Effector memory CD4-positive, alpha-beta T cell (primary cell): Measurements from ENCODE around the gene GP9.

Experiments
- DNase-seq, 3 donors: peaks; one replicate each; pipeline ENCODE4 v3.0.0-alpha.2; 2020
- H3K27ac ChIP-seq: 2 replicates; pipeline ENCODE4 v1.7.0; 2013; ENCODE audit warnings: mild to moderate bottlenecking, low read length, moderate library complexity; ENCODE audit not compliant: insufficient read depth, poor library complexity, severe bottlenecking
- H3K27me3 ChIP-seq: replicated peaks from 2 replicates; pipeline ENCODE4 v1.7.0; 2013; ENCODE audit warnings: mild to moderate bottlenecking, low read length; ENCODE audit not compliant: insufficient read depth, control insufficient read depth, poor library complexity, severe bottlenecking
- H3K36me3 ChIP-seq: 2 replicates; pipeline ENCODE4 v1.7.0; 2013; ENCODE audit warnings: mild to moderate bottlenecking, low read length, moderate library complexity; ENCODE audit not compliant: control insufficient read depth, insufficient read depth
- H3K4me1 ChIP-seq: 2 replicates; pipeline ENCODE4 v1.7.0; 2013; ENCODE audit warnings: low read length, mild to moderate bottlenecking; ENCODE audit not compliant: control insufficient read depth, insufficient read depth, poor library complexity, severe bottlenecking
- H3K4me3 ChIP-seq: 2 replicates; pipeline ENCODE4 v1.7.0; 2013; ENCODE audit warnings: low read length, low read depth, mild to moderate bottlenecking; ENCODE audit not compliant: insufficient read depth, poor library complexity, severe bottlenecking
- H3K9me3 ChIP-seq: 2 replicates; pipeline ENCODE4 v1.7.0; 2013; ENCODE audit warnings: mild to moderate bottlenecking, low read length, moderate library complexity; ENCODE audit not compliant: control insufficient read depth

The GP9 gene

DNA sequence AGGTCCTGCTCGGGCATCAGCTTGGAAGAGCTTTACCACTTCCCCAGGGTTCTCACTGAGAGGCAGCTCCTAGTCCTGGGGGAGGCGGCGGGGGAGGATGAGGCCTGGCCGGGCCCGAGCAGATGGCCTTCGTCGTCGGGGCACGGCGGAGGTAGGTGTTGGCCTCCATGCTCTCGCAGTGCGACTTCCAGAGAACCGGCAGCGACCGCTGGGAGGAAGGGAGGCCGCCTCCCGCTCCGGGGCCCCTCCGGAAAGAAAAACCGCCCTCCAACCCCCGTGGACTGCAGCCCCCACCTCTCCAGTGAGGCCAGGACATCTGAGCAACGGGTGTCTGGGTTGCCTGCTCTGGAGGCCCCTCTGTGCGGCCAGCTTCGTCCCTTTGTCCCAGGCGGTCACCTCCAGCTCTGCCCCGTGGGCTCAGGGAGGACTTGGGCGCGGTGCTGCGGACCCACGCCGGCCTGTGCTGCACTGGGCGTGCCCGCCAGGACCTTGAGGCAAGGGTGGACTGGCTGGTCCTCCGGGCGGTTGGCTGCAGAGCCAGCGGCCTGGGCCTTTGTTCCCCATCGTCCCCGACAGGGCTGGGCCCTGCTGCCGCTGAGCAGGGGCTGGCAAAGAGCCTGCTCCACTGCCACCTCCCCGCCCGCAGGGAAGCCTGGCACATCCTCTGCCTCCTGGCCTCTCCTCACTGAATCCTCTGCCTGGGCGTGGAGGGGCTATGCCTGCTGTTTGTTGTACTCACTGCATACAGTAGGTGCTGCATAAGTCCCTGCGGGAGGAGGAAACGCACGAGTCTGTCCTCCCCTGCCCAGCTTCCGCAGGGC is 13.6 kb upstream of the GP9 start:
- no peak overlapping the region for H3K27ac ChIP-seq
- H3K9me3 ChIP-seq, result no peaks in the 10 kb centered on the region
- no peaks in the 10 kb centered on the region for H3K27me3 ChIP-seq
- H3K36me3 ChIP-seq, result no peaks in the 10 kb centered on the region
- no peak overlapping the region for H3K4me3 ChIP-seq
- peaks cover 5% of the 10 kb centered on the region for H3K4me1 ChIP-seq
- no peak for DNase-seq

DNA sequence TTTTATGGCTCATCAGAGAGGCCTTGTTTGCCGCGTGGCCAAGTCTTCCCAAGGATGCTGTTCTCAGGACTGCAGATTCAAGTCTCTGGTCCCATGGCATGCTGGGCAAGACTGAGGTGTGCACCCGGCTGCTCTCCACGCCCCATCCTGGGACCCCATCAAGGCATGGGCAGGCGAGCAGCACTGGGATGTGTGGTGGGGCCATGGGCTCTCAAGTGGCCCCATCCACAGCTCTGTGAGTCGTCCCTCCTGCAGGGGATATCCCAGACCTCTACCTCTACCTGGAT is 13.1 kb upstream of the GP9 start:
- H3K9me3 ChIP-seq, result no peaks in the 10 kb centered on the region
- H3K4me3 ChIP-seq, result no peak overlapping the region
- no peaks in the 10 kb centered on the region for H3K27me3 ChIP-seq
- no peak for DNase-seq
- no peaks in the 10 kb centered on the region for H3K36me3 ChIP-seq
- peaks cover 5% of the 10 kb centered on the region for H3K4me1 ChIP-seq
- H3K27ac ChIP-seq, result no peak overlapping the region

DNA sequence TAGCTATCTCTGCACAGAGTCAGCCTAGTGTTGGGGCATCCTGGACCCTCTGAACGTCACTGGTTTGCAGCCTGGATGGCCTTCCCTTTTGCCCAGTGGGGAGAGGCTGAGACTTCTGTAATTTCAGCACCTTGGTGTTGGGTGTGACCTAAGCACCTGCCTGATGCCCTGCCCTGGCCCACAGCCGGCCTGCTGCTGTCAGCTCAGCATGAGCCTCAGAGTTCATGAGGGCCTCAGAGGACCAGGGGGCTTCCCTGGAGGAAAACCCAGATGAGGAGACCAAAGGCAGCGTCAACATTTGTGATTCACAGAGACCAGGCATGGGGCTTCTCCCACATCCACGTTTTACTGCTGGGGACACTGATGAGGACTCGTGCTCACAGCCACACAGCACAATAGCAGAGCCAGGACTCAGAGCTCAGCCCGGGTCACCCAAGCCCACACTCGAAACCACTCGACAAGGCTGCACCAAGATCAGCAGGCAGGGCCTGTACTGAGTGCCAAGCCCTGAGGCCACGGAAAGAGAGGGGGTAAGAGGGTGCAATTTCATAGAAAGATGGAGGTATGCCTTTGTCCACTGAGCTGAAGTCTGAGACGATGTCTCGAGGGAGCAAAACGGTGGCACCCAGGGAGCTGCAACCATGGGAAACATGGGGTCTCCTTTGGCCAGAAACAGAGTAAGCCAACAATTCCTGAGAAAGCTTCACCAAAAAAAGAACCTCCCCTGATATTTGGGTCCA is 9.9 kb upstream of the GP9 start:
- H3K36me3 ChIP-seq, result no peaks in the 10 kb centered on the region

DNA sequence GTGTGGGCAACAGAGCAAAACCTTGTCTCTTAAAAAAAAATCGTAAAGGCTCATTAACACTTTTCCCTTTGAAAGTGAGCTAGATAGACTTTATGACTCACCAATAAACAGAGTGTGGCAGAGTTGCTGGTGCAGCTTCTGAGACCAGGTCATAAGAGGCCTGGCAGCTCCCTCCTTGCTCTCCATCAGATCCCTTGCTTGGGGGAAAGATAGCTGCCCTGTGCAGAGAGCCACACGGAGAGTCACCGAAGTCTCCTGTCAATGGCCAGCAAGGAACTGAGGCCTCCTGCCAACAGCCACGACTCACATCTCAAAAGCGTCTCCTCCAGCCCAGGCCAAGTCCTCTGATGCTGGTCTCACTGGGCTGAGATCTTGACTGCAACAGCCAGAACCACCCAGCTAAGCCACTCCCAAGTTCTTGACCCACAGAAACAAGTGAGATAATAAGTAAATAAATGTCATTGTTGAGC is 8.7 kb upstream of the GP9 start:
- Histone ChIP-seq H3K4me1 (peaks cover 6% of the 10 kb centered on the region), H3K27ac (no peak overlapping the region), H3K27me3 (no peaks in the 10 kb centered on the region), H3K36me3 (no peaks in the 10 kb centered on the region), H3K9me3 (no peaks in the 10 kb centered on the region), H3K4me3 (no peak overlapping the region)
- DNase-seq, result no peak

More for the DNA sequence above, 9.9 kb upstream of the GP9 start:
- H3K4me1 ChIP-seq, result peaks cover 11% of the 10 kb centered on the region
- no peaks in the 10 kb centered on the region for H3K27me3 ChIP-seq
- no peak overlapping the region for H3K4me3 ChIP-seq
- no peak overlapping the region for H3K27ac ChIP-seq
- H3K9me3 ChIP-seq, result no peaks in the 10 kb centered on the region
- DNase-seq, result no peak

DNA sequence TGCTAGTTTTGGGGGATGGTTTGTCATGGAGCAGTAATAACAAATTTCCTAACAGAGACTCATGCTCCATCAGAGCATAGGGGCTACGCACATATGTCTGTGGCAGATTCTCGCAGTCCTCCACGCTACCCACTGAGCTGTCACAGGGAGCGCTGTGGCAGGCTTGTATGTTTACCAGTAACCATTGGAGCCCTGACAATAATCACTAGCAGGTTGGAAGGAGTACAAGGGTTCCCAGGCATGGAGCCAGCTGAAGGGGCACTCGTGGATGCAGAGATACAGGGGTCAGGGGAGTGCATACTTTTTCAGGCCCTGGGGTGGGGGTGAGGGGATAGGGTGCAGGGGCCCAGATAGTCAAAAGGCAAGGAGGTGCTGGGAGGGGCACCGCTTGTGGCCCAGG is 7.9 kb upstream of the GP9 start:
- H3K36me3 ChIP-seq, result no peaks in the 10 kb centered on the region
- no peaks in the 10 kb centered on the region for H3K27me3 ChIP-seq
- no peak for DNase-seq
- no peak overlapping the region for H3K4me3 ChIP-seq
- no peaks in the 10 kb centered on the region for H3K9me3 ChIP-seq
- peaks cover 6% of the 10 kb centered on the region for H3K4me1 ChIP-seq
- no peak overlapping the region for H3K27ac ChIP-seq

DNA sequence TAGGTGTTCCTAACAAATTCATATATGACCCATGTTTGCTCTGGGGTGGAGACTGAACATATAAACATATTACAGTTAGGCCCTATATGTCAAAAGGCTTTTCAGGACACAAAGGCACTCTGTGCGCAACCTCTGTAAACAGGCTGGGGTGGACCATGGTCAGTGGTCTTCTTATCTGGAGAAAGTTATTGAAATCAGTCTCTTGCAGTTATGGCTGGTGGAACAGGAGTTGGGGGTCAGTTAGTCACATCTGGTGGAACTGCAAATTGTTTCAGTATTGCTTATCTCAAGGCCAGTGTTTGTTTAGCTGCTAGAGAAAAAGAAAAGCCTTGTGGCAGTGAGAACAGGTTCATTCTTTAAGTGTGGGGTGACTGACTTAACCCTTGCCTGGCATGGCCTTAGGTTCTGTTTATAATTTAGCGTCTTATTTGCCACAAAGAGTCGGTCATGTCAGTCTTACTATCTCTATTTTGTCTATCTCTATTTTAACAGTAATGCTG is 5.9 kb upstream of the GP9 start:
- H3K36me3 ChIP-seq, result no peaks in the 10 kb centered on the region
- H3K4me3 ChIP-seq, result no peak overlapping the region
- peaks cover 8% of the 10 kb centered on the region for H3K4me1 ChIP-seq
- H3K9me3 ChIP-seq, result no peaks in the 10 kb centered on the region
- H3K27me3 ChIP-seq, result no peaks in the 10 kb centered on the region
- no peak for DNase-seq
- no peak overlapping the region for H3K27ac ChIP-seq

DNA sequence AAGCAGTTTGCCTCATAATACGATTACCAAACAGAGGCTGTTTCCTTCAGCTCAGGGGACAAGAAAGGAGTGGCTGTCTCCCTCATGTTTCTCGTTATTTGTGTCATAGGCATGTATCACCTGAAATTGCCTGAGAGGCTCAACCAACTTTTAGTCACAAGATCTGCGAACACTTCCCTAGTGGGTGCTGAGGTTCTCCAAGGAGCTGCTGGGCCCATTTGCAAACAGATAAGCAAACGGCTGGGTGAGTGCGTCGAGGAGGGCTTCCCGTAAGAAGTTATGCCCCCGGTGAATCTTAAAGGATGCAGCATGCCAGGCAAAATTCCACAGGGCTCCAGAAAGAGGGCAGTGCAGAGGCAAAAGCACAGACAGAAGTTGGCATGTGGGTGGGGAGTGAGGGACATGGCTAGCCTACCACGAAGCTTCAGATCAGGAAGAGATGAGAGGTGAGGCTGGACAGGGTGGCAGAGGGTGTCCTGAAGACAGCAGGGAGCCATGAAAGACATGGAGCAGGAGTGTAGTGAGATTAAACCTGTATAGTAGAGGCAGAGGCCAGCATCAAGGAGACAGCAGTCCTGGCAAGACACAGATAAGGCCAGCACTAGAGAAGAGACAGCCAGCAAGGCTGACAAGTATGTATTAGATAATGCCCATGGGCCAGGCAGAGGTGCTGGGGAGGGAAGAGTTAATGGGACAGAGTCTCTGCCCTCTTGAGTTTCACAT is 4.0 kb upstream of the GP9 start:
- Histone ChIP-seq H3K4me1 (peaks cover 8% of the 10 kb centered on the region), H3K36me3 (no peaks in the 10 kb centered on the region), H3K27ac (no peak overlapping the region), H3K9me3 (no peaks in the 10 kb centered on the region), H3K27me3 (no peaks in the 10 kb centered on the region), H3K4me3 (no peak overlapping the region)
- DNase-seq, result no peak

DNA sequence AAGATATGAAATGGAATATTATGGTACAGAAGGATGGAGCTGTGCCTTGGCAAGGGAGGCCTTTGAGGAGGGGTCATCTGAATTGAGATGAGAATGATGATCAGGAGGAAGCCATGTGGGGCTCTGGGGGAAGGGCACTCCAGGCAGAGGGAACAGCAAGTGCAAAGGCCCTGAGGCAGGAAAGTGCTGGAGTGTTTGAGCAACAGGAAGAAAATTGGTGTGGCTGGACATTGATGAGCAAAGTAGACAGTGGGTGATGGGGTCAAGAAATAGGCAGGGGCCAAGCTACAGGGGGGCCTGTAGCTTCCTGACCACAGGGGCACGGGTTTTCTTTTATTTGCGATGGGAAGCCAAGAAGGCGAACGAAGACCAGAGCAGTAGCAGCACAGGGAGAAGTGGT is 3.3 kb upstream of the GP9 start:
- no peak for DNase-seq
- H3K27me3 ChIP-seq, result no peaks in the 10 kb centered on the region

DNA sequence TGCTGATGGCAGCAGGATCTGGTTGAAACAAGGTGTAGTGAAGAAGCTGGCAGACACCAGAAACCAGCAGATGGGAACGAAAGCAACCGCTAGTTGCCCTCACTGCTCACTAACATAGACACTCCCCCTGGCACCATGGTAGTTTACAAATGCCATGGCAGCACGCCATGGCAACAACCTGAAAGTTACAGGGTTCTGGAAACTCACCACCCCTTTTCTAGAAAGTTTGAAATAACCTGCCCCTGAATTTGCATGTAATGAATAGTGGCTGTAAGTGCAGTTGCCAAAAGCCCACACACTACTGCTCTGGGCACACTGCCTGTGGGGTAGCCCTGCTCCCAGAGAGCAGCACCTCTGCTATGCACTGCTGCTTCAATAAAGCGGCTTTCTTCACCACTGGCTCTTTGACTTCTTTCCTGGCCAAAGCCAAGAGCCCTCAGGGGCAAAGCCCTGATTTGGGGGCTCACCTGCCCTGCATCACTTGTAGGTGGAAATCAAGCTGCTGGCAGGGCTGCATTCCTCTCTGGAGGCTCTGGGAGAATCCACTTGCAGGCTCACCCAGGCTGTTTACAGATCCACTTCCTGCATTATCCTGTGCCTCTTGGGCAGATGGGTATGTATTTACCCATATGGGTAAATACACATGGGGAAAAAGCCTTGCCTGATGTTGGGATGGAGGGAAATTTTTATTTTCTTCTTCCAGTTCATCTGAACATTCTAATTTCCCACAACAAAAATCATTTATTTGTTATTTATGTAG is 2.0 kb upstream of the GP9 start:
- Histone ChIP-seq H3K27ac (no peak overlapping the region), H3K9me3 (no peaks in the 10 kb centered on the region), H3K36me3 (no peaks in the 10 kb centered on the region), H3K4me1 (peaks cover 5% of the 10 kb centered on the region), H3K27me3 (no peaks in the 10 kb centered on the region), H3K4me3 (no peak overlapping the region)
- no peak for DNase-seq

More for the DNA sequence above, 3.3 kb upstream of the GP9 start:
- H3K4me3 ChIP-seq, result no peak overlapping the region
- no peaks in the 10 kb centered on the region for H3K36me3 ChIP-seq
- H3K4me1 ChIP-seq, result peaks cover 8% of the 10 kb centered on the region
- H3K27ac ChIP-seq, result no peak overlapping the region
- no peaks in the 10 kb centered on the region for H3K9me3 ChIP-seq
